ENCODE measurements around the gene LSM4.

- TF ChIP-seq EZH2phosphoT487 (IDR thresholded peaks at IDR 0.05; ENCODE audit: insufficient read depth, low read depth) (no peak), EZH2 (IDR thresholded peaks at IDR 0.05; ENCODE audit: insufficient read depth, poor library complexity, severe bottlenecking) (no peak)
These were observed 32.4 kb downstream of the LSM4 start for GRCh38 chr19:18290302-18291018.
